Measurements from ENCODE around the gene MYO7B. TPM values are rescaled to one million over a fixed set of nuclear protein-coding genes. Genes with fewer than 3 reads are reported as not detected.
"Not testable (repeated sequence)": the region's sequence is repeated elsewhere in the genome, so short reads cannot be mapped to it uniquely, and the experiment has no call there.

Gene MYO7B
- total RNA-seq, 2 donors from 2014 or later = 0.16 to 0.19 TPM

DNA sequence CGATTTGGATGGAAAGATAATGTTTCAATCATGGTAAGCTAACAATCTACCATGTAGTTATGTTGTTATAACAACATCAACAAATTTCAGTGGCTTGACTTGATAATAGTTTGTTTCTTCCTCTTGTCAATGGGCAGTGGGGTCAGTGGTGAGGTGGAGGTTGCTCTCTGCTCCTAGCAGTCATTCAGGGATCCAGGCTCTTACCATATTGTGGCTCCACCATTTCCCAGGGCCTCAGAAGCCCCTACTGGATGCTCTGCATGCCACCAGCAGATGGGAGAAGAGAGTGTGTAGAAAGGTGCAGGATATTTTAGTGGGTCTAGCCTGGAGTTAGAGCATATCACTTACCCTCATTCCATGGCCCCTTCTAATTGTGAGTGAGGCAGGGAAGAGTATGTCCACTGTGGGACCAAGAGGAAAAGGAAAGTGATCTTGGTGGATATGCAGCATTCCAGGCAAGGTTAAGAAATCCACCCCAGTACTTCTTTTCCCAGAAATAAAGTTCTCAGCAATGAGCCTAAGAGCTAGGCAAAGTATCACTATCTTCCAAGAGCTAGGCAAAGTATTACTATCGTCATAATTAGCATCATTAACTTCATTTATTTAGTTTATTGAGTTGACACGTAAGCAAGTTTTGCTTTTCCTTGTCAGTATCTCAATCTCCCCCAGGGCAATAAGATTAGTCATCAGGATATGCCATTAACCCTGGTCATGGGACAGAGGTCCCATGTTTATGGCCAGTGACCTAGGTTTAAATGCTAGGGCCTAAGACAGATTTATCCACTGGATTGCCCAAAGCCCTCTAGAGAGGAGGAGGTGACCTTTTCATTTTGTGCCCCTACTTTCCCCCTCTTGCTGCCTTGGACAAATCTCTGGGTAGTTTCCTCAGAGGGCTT lies 5.0 kb upstream of the MYO7B start:
- Mint-ChIP-seq H3K27ac (no peak overlapping the region), H3K9me3 (no peaks in the 10 kb centered on the region), H3K27me3 (no peaks in the 10 kb centered on the region), H3K36me3 (ENCODE audit: low read depth) (peaks cover 12% of the 10 kb centered on the region), H3K4me3 (no peak overlapping the region), H3K4me1 (peaks cover 6% of the 10 kb centered on the region)
- no peak for ATAC-seq (replicated peaks)

DNA sequence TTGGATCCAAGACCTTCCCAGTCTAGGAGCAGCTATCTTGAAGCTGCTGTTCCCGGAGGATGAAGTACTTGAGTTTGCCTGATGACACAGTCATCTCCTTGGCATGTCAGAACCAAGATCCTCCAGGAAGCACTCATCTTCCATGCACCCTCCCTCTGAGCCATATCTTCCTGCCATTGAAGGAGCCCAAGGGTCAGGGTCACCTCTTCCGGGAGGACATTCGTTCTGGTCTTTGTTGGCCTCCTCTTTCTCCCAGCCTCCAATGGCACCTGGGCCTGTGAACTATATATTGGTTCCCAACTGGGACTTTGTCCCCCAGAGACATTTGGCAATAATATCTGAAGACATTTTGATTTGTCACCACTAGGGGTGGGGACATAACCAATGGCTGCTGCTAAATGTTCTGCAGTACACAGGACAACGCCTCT lies 4.2 kb upstream of the MYO7B start:
- ATAC-seq (replicated peaks) = no peak
- Mint-ChIP-seq H3K27ac (no peak overlapping the region), H3K27me3 (no peaks in the 10 kb centered on the region), H3K9me3 (no peaks in the 10 kb centered on the region), H3K4me3 (no peak overlapping the region), H3K36me3 (ENCODE audit: low read depth) (peaks cover 6% of the 10 kb centered on the region), H3K4me1 (peaks cover 6% of the 10 kb centered on the region)

DNA sequence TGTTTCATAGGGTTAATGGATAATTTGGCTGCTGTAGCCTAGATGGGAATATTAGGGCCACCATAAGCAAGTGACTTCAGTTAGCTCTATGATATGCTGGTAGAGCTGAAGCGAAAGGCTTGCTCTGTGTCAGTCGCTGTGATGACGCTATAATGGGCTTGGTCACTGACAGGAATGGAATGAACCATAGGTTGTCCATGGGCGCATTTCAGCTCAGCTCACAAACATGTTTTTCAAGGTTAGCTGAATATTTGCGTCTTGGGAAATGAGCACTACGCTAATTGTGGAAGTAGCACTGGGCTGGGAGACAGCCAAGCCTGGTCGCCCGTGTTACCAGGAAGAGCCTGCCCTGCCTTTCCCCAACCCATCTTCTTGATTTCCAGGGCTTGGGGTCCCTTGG lies 3.2 kb upstream of the MYO7B start:
- no peak overlapping the region for H3K4me3 Mint-ChIP-seq
- no peaks in the 10 kb centered on the region for H3K9me3 Mint-ChIP-seq
- H3K27ac Mint-ChIP-seq = no peak overlapping the region
- H3K36me3 Mint-ChIP-seq (ENCODE audit: low read depth) = no peaks in the 10 kb centered on the region
- H3K27me3 Mint-ChIP-seq = no peaks in the 10 kb centered on the region
- H3K4me1 Mint-ChIP-seq = peaks cover 2% of the 10 kb centered on the region
- no peak for ATAC-seq (replicated peaks)

DNA sequence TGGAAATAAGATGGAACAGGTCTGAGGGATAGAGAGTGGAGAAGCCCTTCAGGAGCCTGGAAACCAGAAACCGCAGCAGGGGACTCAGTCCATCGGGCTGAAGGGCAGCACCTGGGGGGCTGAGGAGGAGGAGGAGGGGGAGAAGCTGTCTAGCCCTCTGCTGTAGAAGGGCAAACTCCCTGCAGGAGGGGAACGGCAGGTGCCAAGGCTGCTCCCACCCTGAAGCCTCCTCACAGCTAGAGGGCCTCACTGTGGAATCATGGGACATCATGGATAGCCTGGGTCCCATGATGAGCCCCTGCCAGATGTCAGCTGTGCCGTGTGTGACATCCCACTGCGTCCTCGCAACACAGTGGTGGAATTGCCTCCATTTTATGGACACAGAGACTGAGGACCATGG lies 435 bp downstream of the MYO7B start:
- no peak for ATAC-seq (replicated peaks)
- Mint-ChIP-seq H3K36me3 (ENCODE audit: low read depth) (no peaks in the 10 kb centered on the region), H3K4me3 (no peak overlapping the region), H3K27me3 (peaks cover 4% of the 10 kb centered on the region), H3K4me1 (no peaks in the 10 kb centered on the region), H3K9me3 (no peaks in the 10 kb centered on the region), H3K27ac (no peak overlapping the region)

DNA sequence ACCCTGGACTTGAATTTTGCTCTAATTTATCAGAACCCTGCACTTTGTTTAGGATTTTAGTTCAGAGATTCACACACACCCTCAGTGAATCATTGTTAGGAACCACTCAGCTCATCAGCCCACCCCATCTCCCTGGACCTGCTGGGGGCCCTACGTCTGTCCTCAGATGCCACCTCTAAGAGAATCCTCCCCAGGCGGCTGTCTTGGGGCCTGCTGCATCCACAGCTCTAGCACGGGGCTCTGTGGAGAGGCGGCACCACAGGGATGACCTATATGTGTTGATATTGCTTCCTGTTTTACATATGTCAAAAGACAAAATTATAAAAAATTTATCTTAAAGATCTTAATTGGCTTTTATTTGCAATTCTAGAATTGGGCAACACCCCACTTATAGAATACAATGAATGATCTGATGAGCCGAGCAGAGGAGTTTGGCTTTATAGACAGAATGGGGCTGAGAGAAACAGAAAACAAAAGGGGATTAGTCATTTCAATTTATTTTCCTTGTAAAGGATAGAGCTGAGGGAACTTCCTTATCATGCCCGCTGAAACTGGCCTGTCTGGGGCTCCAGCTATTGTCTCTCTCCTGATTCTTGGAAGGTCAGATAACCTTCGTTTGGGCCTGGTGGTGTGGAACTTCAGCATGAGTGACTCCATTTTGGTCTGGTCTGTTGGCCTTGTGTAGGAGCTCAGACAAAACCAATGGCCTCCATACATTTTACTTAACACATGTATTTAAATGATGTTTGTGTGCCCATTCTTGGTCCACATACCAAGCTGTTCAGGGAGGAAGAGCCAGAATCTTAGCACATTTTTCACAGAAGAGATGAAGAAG lies 1.4 kb downstream of the MYO7B start:
- ATAC-seq (replicated peaks) = no peak
- Mint-ChIP-seq H3K27ac (no peak overlapping the region), H3K36me3 (ENCODE audit: low read depth) (no peaks in the 10 kb centered on the region), H3K9me3 (no peaks in the 10 kb centered on the region), H3K27me3 (peaks cover 4% of the 10 kb centered on the region), H3K4me3 (no peak overlapping the region), H3K4me1 (no peaks in the 10 kb centered on the region)

DNA sequence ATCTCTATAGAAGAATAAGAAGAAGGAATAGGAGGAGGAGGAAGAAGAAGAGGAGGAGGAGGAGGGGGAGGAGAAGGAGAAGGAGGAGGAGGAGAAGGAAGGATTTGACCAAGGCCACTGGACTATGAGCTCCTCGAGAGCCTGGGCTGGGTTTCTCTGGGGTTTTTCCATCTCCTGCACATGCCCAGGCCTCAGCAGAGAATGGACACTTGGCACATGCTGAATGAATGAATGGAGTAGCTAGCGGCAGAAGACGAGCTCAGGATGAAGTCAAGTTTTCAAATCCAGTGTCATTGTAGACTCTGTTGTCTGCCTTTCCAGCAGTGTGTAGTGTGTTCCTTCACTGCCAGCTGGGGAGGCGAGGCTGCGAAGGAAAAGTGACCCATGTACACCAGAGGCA lies 2.2 kb downstream of the MYO7B start:
- no peak for ATAC-seq (replicated peaks)
- no peaks in the 10 kb centered on the region for H3K4me1 Mint-ChIP-seq
- H3K27me3 Mint-ChIP-seq = peaks cover 4% of the 10 kb centered on the region
- H3K4me3 Mint-ChIP-seq = no peak overlapping the region
- no peaks in the 10 kb centered on the region for H3K9me3 Mint-ChIP-seq
- no peaks in the 10 kb centered on the region for H3K36me3 Mint-ChIP-seq (ENCODE audit: low read depth)
- no peak overlapping the region for H3K27ac Mint-ChIP-seq

DNA sequence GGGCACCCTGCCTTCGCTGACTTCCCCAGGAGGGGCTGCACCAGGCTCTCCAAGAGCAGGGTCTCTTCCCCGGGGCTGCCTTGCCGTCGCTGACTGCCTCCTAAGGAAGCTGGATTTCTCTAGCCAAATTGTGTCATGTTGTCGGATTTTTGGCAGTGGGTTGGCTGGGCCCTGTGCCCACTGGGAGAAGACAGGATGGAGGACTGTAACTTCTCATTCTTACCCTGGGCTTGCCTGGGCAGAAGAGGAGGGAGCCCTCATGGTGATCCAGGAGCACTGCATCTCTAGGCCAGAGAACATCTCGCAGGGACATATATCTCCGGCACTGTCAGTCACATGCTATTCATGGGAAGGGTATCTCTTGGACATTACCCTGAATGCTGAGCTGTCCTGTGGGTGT lies 6.3 kb downstream of the MYO7B start:
- no peak overlapping the region for H3K27ac Mint-ChIP-seq
- H3K36me3 Mint-ChIP-seq (ENCODE audit: low read depth) = no peaks in the 10 kb centered on the region
- H3K27me3 Mint-ChIP-seq = peaks cover 10% of the 10 kb centered on the region
- H3K4me3 Mint-ChIP-seq = no peak overlapping the region
- H3K9me3 Mint-ChIP-seq = no peaks in the 10 kb centered on the region
- ATAC-seq (replicated peaks) = no peak
- H3K4me1 Mint-ChIP-seq = no peaks in the 10 kb centered on the region

DNA sequence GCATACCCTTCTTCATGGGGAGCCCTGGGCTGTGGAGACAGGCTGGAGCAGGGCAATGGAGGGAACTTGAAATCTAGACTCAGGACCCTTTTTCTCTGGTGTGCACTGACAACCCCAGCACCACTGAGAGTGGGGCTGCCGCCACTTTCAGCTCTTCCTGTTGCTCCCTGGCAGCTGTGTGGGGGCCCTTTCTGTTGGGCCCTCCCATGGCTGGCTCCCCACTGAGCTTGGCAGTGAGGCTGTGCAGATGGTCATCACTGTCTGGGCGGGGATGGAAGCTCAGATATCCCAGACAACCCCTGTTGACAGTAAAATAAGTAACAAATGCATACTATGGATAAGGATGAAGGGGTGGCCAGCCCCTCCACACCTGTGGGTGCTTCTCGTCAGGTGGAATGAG lies 6.7 kb downstream of the MYO7B start:
- no peak overlapping the region for H3K4me3 Mint-ChIP-seq
- no peak overlapping the region for H3K27ac Mint-ChIP-seq
- no peak for ATAC-seq (replicated peaks)
- no peaks in the 10 kb centered on the region for H3K4me1 Mint-ChIP-seq
- peaks cover 14% of the 10 kb centered on the region for H3K27me3 Mint-ChIP-seq
- no peaks in the 10 kb centered on the region for H3K36me3 Mint-ChIP-seq (ENCODE audit: low read depth)
- H3K9me3 Mint-ChIP-seq = no peaks in the 10 kb centered on the region

DNA sequence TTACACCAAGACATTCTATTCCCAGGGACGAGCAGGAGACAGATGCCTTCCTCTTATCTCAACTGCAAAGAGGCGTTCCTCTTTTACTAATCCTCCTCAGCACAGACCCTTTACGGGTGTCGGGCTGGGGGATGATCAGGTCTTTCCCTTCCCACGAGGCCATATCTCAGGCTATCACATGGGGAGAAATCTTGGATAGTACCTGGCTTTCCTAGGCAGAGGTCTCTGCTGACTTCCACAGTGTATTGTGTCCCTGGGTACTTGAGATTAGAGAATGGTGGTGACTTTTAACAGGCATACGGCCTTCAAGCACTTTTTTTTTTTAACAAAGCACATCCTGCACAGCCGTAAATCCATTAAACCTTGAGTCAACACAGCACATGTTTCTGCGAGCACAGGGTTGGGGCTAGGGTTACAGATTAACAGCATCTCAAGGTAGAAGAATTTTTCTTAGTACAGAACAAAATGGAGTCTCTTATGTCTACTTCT lies 7.6 kb downstream of the MYO7B start:
- H3K36me3 Mint-ChIP-seq (ENCODE audit: low read depth); H3K27ac Mint-ChIP-seq; H3K4me1 Mint-ChIP-seq; ATAC-seq (replicated peaks); H3K9me3 Mint-ChIP-seq; H3K4me3 Mint-ChIP-seq: not testable (repeated sequence)
- peaks cover 13% of the 10 kb centered on the region for H3K27me3 Mint-ChIP-seq

DNA sequence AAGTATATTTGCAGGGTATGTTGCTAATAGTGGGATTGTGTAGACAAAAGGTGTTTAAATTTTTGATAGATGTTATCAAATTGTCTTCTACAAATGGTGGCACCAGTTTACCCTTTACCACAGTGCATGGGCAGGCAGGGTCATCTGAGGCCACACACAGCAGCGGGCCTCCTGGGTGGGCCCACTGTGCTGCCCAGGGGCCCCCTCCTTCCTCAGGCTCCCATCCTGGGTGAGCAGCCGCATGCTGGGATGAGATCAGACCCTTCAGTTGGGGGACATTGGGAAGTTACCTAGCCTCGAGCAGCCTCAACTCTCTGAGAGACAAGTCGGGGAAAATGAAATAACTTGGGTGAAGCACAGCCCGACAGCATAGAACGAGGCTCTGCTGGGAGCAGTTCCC lies 9.7 kb downstream of the MYO7B start:
- Mint-ChIP-seq H3K4me1 (no peaks in the 10 kb centered on the region), H3K4me3 (no peak overlapping the region), H3K27ac (no peak overlapping the region), H3K9me3 (no peaks in the 10 kb centered on the region), H3K27me3 (peaks cover 22% of the 10 kb centered on the region), H3K36me3 (ENCODE audit: low read depth) (no peaks in the 10 kb centered on the region)
- no peak for ATAC-seq (replicated peaks)

DNA sequence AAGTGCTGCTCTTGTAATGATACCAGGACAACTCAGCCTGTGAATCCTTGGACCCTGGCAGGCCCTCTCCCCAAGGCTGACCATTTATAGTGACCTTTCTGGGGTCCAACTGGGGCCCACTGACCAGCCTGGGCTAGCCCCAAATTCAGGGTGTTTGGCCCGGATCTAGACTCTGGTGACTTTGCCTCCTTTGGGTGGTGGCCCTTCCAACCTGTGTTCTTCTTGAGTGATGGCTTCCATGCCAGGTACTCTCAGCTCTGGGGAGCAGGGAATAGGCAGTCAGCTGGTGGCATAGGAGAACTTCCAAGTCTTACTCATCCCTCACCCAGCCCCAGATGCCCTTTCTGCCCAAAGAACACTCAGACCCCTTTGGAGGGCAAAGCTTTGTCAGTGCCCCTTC lies 10.3 kb downstream of the MYO7B start:
- no peak overlapping the region for H3K27ac Mint-ChIP-seq
- peaks cover 25% of the 10 kb centered on the region for H3K27me3 Mint-ChIP-seq
- no peaks in the 10 kb centered on the region for H3K4me1 Mint-ChIP-seq
- no peak for ATAC-seq (replicated peaks)
- no peak overlapping the region for H3K4me3 Mint-ChIP-seq
- no peaks in the 10 kb centered on the region for H3K9me3 Mint-ChIP-seq
- H3K36me3 Mint-ChIP-seq (ENCODE audit: low read depth) = no peaks in the 10 kb centered on the region

DNA sequence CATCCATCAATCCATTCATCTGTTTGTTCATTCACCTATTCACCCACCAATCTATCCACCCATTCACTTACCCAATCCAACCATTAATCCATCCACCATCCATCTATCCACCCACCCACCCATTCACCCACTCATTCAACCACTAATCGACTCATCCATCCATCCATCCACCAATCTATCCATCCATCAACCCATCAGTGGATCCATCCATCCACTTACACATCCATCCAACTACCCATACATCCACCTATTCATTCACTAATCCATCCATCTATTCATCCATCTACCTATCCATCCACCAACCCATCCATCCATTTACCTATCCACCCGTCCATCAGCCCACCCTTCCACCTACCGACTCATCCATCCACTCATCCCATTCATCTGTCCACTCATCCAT lies 11.3 kb downstream of the MYO7B start:
- Mint-ChIP-seq H3K27me3 (peaks cover 25% of the 10 kb centered on the region), H3K9me3 (no peaks in the 10 kb centered on the region), H3K27ac (no peak overlapping the region), H3K4me1 (no peaks in the 10 kb centered on the region), H3K36me3 (ENCODE audit: low read depth) (no peaks in the 10 kb centered on the region), H3K4me3 (no peak overlapping the region)
- ATAC-seq (replicated peaks) = no peak

DNA sequence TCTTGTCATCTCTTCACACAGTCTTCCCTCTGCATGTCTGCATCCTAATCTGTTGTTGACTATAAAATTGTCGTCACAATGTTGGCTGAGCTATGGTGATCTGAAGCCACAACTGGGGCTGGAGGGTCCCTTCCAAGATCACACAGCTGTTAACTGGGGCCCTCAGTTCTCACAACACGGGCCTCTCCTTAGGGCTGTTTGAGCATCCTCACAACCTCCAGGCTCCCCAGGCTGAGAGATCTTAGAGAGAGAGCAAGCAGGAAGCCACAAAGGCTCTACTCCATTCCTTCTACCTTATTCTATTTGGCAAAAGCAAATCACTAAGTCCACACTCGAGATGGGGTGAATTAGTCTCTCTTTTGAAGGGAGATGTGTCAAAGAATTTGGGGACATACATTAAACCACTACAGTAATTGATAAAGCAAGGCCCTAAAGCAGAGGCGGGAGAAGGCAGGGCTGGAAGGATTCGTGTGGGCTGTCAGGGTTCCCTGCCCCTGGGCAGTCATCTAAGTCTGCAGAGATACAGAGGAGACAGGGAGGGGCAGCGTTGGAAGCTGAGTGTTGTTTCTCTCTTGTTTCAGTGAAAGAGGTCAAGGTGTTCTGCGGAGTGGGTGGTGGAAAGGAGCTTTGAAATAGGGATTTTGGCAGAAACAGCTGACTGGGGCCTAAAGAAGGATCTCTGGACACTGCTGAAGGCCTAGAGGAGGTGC lies 15.9 kb downstream of the MYO7B start:
- Mint-ChIP-seq H3K9me3 (peaks cover 6% of the 10 kb centered on the region), H3K27ac (no peak overlapping the region), H3K4me3 (no peak overlapping the region), H3K36me3 (ENCODE audit: low read depth) (no peaks in the 10 kb centered on the region), H3K4me1 (no peaks in the 10 kb centered on the region), H3K27me3 (peaks cover 42% of the 10 kb centered on the region)
- ATAC-seq (replicated peaks) = no peak

DNA sequence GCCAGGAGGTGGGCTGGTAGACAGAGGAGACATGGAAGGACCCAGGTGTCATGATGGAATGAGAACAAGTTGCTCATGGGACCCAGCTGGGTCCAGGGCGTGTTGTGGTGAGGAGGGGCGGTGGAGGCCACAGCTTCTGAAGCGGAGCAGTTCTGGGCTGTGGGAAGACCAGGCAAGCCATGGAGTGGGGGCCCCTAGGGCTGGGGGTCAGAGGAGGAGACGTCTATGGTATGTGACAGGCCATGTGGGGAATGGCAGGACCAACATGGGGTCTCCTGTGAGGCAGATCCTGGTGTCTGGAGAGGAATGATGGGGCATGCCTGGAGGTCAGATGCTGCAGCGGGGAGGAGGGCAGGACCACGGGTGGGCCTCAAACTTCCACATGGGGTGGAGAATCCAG lies 16.9 kb downstream of the MYO7B start:
- no peak overlapping the region for H3K4me3 Mint-ChIP-seq
- H3K27me3 Mint-ChIP-seq = peaks cover 43% of the 10 kb centered on the region
- H3K36me3 Mint-ChIP-seq (ENCODE audit: low read depth) = no peaks in the 10 kb centered on the region
- H3K27ac Mint-ChIP-seq = no peak overlapping the region
- H3K4me1 Mint-ChIP-seq = no peaks in the 10 kb centered on the region
- no peak for ATAC-seq (replicated peaks)
- H3K9me3 Mint-ChIP-seq = peaks cover 15% of the 10 kb centered on the region

Data from activated T-helper 17 cell treated with anti-CD3 and anti-CD28 coated beads, Interleukin-2, amount 50 U/mL, for 72 hours (primary cell).